Astrocyte of the spinal cord (primary cell): Measurements from ENCODE around the gene ITGB5.

Experiments used
- DNase-seq: peaks from one replicate; pipeline ENCODE4 v3.0.0; 2011; ENCODE audit warnings: low read depth, low spot score
- H3K4me3 ChIP-seq: 2 replicates; pipeline ENCODE4 v1.5.1; 2011; ENCODE audit warnings: low read depth, mild to moderate bottlenecking, low read length, moderate library complexity
- CTCF ChIP-seq: IDR thresholded peaks from 2 replicates; pipeline ENCODE4 v1.5.1; 2012; ENCODE audit warnings: low read depth, mild to moderate bottlenecking, low read length, inconsistent platforms
- in situ Hi-C: cut with HindIII; loops from 2 replicates; pipeline ENCODE4 v1.10.0; 2017; ENCODE audit warnings: low sequenced_read_pairs

ITGB5 gene

GRCh38 chr3:124879337-124879680, 7.9 kb downstream of the ITGB5 start:
- peak; percentile 39 for DNase-seq

GRCh38 chr3:124878561-124879336, 8.4 kb downstream of the ITGB5 start:
- in situ Hi-C loops, result no loop called here
- peak; percentile 90 for DNase-seq

More at GRCh38 chr3:124879337-124879680, 7.9 kb downstream of the ITGB5 start:
- no peak overlapping the region for H3K4me3 ChIP-seq
- TF ChIP-seq CTCF, result no peak
- in situ Hi-C loops, result no loop called here

GRCh38 chr3:124877674-124878073, 9.5 kb downstream of the ITGB5 start:
- H3K4me3 ChIP-seq, result no peak overlapping the region
- no peak for DNase-seq
- TF ChIP-seq CTCF, result no peak
- in situ Hi-C loops, result no loop called here

More at GRCh38 chr3:124878561-124879336, 8.4 kb downstream of the ITGB5 start:
- no peak for TF ChIP-seq CTCF
- no peak overlapping the region for H3K4me3 ChIP-seq

GRCh38 chr3:124876401-124876878, 10.7 kb downstream of the ITGB5 start:
- TF ChIP-seq CTCF, result no peak
- in situ Hi-C loops, result no loop called here
- no peak for DNase-seq
- H3K4me3 ChIP-seq, result no peak overlapping the region

- in situ Hi-C loops, result no loop called here
- H3K4me3 ChIP-seq, result no peak overlapping the region
- DNase-seq, result no peak
- TF ChIP-seq CTCF, result no peak
Measured at GRCh38 chr3:124873226-124873625, 13.9 kb downstream of the ITGB5 start.

GRCh38 chr3:124867511-124867910, 19.7 kb downstream of the ITGB5 start:
- no peak overlapping the region for H3K4me3 ChIP-seq
- in situ Hi-C loops, result no loop called here
- DNase-seq, result no peak
- TF ChIP-seq CTCF, result no peak
